ENCODE results near the gene SHOX. TPM values are rescaled to one million over a fixed set of nuclear protein-coding genes. Genes with fewer than 3 reads are reported as not detected.

The SHOX gene
- total RNA-seq, 1 experiment from 2014 or later = not detected

- no peaks in the 10 kb centered on the region for H3K36me3 ChIP-seq (ENCODE audit: control insufficient read depth in 1 of 2, insufficient read depth in 2 of 2, low read length in 2 of 2)
- no peak overlapping the region for H2AFZ ChIP-seq (ENCODE audit: low read depth, low read length, poor library complexity, severe bottlenecking)
- DNase-seq (ENCODE audit: low read depth, low spot score) (no peak), ATAC-seq (no peak)
- H3K79me2 ChIP-seq (ENCODE audit: insufficient read depth, low read length) = no peaks in the 10 kb centered on the region
- no peak overlapping the region for H3K4me2 ChIP-seq (ENCODE audit: low read length)
- H3K9me2 ChIP-seq (ENCODE audit: insufficient read depth) = no peaks in the 10 kb centered on the region
- ChIA-PET CTCF (no interaction called here), POLR2A (no interaction called here), RAD21 (ENCODE audit: low non-redundant PET in 1 of 2, low total read pairs in 2 of 2, uncharacterized antibody in 2 of 2, unreplicated experiment in 2 of 2) (no interaction called here)
- BruUV-seq (replicated peaks) = no TSS peak
- no peak overlapping the region for H3K27ac ChIP-seq (ENCODE audit: low read depth, low read length)
- H3K4me1 ChIP-seq (ENCODE audit: control insufficient read depth in 1 of 2, insufficient read depth in 2 of 2, low read length in 2 of 2) = no peaks in the 10 kb centered on the region
- H3K9ac ChIP-seq (ENCODE audit: low read length) = no peak overlapping the region
- H3K27me3 ChIP-seq (ENCODE audit: insufficient read depth, low read length) = no peaks in the 10 kb centered on the region
- no peaks in the 10 kb centered on the region for H4K20me1 ChIP-seq (ENCODE audit: insufficient read depth)
- no peaks in the 10 kb centered on the region for H3K9me3 ChIP-seq (ENCODE audit: control insufficient read depth in 1 of 2, insufficient read depth in 1 of 2, low read depth in 1 of 2, low read length in 2 of 2)
- TF ChIP-seq POLR2AphosphoS5 (IDR thresholded peaks at IDR 0.05; ENCODE audit: low read depth, low read length) = no peak
- no peak for TF ChIP-seq SIN3A (IDR thresholded peaks at IDR 0.05; ENCODE audit: low read depth)
- no peak overlapping the region for H3K4me3 ChIP-seq (replicated peaks in 1 of 2; ENCODE audit: low read depth in 1 of 2, low read length in 2 of 2)
- intact Hi-C loops (cut with micrococcal nuclease) = no loop called here
These were observed 31.5 kb downstream of the SHOX start for GRCh38 chrX:662126-662525.

- intact Hi-C loops (cut with micrococcal nuclease) = no loop called here
- no peaks in the 10 kb centered on the region for H3K9me2 ChIP-seq (ENCODE audit: insufficient read depth)
- ChIA-PET RAD21 (ENCODE audit: low non-redundant PET in 1 of 2, low total read pairs in 2 of 2, uncharacterized antibody in 2 of 2, unreplicated experiment in 2 of 2) (no interaction called here), CTCF (no interaction called here), POLR2A (no interaction called here)
- H3K36me3 ChIP-seq (ENCODE audit: control insufficient read depth in 1 of 2, insufficient read depth in 2 of 2, low read length in 2 of 2) = no peaks in the 10 kb centered on the region
- no TSS peak for BruUV-seq (replicated peaks)
- H3K27ac ChIP-seq (ENCODE audit: low read depth, low read length) = no peak overlapping the region
- no peak overlapping the region for H3K9ac ChIP-seq (ENCODE audit: low read length)
- no peaks in the 10 kb centered on the region for H3K9me3 ChIP-seq (ENCODE audit: control insufficient read depth in 1 of 2, insufficient read depth in 1 of 2, low read depth in 1 of 2, low read length in 2 of 2)
- TF ChIP-seq ZBTB33 (IDR thresholded peaks at IDR 0.05; ENCODE audit: extremely low read depth, insufficient replicate concordance, low read length) = no peak
- no peak for TF ChIP-seq POLR2A (IDR thresholded peaks at IDR 0.05; ENCODE audit: borderline replicate concordance, extremely low read depth, insufficient read depth, insufficient read length)
- TF ChIP-seq TCF7L2 (IDR thresholded peaks at IDR 0.05; ENCODE audit: borderline replicate concordance, extremely low read depth, insufficient read depth, insufficient read length) = no peak
- no peak overlapping the region for H2AFZ ChIP-seq (ENCODE audit: low read depth, low read length, poor library complexity, severe bottlenecking)
- no peaks in the 10 kb centered on the region for H3K27me3 ChIP-seq (ENCODE audit: insufficient read depth, low read length)
- ATAC-seq = no peak
- no peak for DNase-seq (ENCODE audit: low read depth, low spot score)
- H3K4me3 ChIP-seq (replicated peaks in 1 of 2; ENCODE audit: low read depth in 1 of 2, low read length in 2 of 2) = no peak overlapping the region
- H4K20me1 ChIP-seq (ENCODE audit: insufficient read depth) = no peaks in the 10 kb centered on the region
- no peaks in the 10 kb centered on the region for H3K79me2 ChIP-seq (ENCODE audit: insufficient read depth, low read length)
- H3K4me2 ChIP-seq (ENCODE audit: low read length) = no peak overlapping the region
- H3K4me1 ChIP-seq (ENCODE audit: control insufficient read depth in 1 of 2, insufficient read depth in 2 of 2, low read length in 2 of 2) = no peaks in the 10 kb centered on the region
These were observed 33.2 kb downstream of the SHOX start for GRCh38 chrX:663841-664240.
